GM13976 (cell line): ENCODE measurements around the gene FAM120A.

Experiments used
- DNase-seq: peaks from one replicate; pipeline ENCODE4 v3.0.0; 2012; ENCODE audit warnings: low spot score
- in situ Hi-C: fragments of 300-500 bp; cut with MboI; formaldehyde crosslinking; loops from one replicate; pipeline ENCODE4 v1.12.0; 2022; ENCODE audit warnings: low sequenced_read_pairs, mixed read lengths, inconsistent platforms; ENCODE audit not compliant: unreplicated experiment
- TF ChIP-seq, protein P1 (sequence below): IDR thresholded peaks from 2 replicates; pipeline ENCODE4 v1.5.1; 2012; ENCODE audit warnings: borderline replicate concordance, mild to moderate bottlenecking; ENCODE audit not compliant: insufficient read depth; ENCODE audit errors: extremely low read depth, missing control alignments, control extremely low read depth

Gene FAM120A, protein sequence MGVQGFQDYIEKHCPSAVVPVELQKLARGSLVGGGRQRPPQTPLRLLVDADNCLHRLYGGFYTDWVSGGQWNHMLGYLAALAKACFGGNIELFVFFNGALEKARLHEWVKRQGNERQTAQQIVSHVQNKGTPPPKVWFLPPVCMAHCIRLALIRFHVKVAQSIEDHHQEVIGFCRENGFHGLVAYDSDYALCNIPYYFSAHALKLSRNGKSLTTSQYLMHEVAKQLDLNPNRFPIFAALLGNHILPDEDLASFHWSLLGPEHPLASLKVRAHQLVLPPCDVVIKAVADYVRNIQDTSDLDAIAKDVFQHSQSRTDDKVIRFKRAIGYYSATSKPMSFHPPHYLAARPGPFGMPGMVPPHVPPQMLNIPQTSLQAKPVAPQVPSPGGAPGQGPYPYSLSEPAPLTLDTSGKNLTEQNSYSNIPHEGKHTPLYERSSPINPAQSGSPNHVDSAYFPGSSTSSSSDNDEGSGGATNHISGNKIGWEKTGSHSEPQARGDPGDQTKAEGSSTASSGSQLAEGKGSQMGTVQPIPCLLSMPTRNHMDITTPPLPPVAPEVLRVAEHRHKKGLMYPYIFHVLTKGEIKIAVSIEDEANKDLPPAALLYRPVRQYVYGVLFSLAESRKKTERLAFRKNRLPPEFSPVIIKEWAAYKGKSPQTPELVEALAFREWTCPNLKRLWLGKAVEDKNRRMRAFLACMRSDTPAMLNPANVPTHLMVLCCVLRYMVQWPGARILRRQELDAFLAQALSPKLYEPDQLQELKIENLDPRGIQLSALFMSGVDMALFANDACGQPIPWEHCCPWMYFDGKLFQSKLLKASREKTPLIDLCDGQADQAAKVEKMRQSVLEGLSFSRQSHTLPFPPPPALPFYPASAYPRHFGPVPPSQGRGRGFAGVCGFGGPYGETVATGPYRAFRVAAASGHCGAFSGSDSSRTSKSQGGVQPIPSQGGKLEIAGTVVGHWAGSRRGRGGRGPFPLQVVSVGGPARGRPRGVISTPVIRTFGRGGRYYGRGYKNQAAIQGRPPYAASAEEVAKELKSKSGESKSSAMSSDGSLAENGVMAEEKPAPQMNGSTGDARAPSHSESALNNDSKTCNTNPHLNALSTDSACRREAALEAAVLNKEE

DNA sequence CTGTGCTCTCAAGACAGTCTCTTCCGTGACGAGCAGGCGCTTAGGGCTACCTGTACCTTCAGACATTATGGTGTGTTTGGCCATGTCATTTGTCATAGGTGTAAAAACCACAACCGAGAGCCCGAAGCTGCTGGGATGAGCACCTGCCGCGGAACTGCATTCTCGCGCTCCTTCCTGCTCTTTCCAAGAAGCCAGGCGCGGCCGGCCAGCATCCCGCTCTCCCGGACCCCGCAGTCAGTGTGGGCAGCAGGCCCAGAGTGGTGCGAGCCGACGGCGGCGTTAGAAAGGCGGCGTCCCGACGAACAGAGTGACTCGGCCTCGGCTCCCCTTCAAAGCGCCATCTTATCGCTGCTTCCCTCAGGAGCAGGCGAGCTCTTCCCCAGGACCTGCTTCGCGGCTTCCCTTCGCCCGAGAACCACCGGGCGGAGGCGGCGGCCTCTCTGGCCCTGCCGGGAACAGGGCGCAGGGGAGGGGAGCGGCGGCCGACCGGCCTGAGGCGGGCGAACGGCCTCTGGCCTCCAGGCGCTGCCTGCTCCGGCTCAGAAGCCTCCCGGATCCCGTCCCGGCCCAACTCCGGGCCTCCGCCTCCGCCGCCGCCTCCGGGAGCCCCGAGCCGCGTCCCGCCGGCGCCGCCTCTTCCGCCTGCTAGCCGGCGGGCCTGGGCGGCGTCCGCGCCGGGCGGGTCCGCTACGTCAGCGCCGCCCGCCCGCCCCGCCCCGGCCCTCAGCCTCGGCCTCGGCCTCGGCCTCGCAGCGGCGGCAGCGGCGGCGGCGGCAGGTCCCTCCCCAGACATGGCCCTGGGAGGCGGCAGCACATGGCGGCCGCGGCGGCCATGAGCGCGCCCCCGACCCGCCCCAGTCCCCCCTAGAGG is at the start of gene FAM120A:
FAM120A (plus strand) TSS at position 741 of the 871 bp plus-strand sequence. CDS start 231 bp downstream, outside the sequence.
- TF ChIP-seq, protein P1, sequence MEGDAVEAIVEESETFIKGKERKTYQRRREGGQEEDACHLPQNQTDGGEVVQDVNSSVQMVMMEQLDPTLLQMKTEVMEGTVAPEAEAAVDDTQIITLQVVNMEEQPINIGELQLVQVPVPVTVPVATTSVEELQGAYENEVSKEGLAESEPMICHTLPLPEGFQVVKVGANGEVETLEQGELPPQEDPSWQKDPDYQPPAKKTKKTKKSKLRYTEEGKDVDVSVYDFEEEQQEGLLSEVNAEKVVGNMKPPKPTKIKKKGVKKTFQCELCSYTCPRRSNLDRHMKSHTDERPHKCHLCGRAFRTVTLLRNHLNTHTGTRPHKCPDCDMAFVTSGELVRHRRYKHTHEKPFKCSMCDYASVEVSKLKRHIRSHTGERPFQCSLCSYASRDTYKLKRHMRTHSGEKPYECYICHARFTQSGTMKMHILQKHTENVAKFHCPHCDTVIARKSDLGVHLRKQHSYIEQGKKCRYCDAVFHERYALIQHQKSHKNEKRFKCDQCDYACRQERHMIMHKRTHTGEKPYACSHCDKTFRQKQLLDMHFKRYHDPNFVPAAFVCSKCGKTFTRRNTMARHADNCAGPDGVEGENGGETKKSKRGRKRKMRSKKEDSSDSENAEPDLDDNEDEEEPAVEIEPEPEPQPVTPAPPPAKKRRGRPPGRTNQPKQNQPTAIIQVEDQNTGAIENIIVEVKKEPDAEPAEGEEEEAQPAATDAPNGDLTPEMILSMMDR: no peak
- in situ Hi-C loops: no loop called here
- DNase-seq: peak; percentile 92

DNA sequence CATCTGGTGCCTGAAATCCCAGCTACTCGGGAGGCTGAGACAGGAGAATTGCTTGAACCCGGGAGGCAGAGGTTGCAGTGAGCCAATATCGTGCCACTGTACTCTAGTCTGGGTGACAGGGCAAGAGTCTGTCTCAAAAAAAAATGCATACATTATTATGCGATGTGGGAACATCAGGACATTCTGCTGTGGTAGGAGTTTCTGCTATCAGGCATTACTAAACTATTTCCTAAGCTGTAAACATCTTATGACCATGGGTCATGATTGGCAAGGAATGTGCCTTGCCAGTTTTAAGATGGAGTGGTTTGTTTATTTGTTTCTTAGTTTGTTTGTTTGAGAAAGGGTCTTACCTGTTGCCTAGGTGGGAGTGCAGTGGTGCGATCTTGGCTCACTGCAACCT is 45.1 kb upstream of the FAM120A start:
- in situ Hi-C loops: no loop called here
- TF ChIP-seq, protein P1: no peak
- no peak for DNase-seq

DNA sequence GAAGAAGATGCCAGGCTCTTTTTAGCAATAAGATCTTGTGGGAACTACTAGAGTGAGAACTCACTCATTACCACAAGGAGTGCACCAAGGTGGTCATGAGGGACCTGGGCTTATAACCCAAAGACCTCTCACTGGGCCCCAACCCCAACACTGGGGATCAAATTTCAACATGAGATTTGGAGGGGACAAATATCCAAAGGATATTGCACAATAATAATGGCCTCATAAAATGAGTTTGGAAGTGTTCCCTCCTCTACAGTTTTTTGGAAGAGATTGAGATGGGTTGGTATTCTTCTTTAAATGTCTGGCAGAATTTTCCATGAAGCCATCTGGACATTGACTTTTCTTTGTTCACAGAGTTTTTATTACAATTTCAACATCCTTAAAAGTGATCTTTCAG is 38.0 kb upstream of the FAM120A start:
- TF ChIP-seq, protein P1: no peak
- in situ Hi-C loops: no loop called here
- no peak for DNase-seq

GRCh38 chr9:93415176-93415690 is 36.3 kb upstream of the FAM120A start:
- TF ChIP-seq, protein P1: no peak
- in situ Hi-C loops: no loop called here
- DNase-seq: no peak

DNA sequence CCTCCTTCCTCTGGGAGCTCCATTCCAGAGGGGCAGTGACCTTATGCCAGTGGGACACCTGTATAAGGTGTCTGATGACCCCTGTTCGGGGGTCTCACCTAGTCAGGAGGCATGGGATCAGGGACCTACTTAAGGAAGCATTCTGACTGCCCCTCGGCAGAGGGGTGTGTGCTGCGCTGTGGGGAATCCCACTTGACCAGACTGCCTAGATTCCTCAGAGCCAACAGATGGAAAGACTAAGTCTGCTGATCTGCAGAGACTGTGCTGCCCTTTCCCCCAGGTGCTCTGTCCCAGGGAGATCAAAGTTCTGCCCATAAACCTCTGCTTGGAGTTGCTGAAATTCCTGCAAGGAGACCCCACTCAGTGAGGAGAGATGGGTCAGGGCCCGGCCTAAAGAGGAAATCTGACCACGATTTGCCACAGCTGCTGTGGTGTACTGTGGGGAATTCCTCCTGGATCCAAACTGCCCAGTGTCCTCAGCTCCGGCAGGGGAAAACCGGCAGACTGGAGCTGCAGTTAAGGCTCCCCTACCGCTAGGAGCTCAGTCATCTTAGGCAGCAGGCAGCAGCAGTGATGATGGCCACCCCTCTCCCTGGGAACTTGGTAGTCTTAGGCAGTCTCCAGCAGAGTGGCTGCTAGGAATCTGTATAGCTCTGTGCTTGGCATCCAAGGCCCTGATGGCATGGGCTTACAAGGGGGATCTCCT is 34.8 kb upstream of the FAM120A start:
- DNase-seq: no peak
- TF ChIP-seq, protein P1: no peak
- in situ Hi-C loops: no loop called here
